ENCODE results near the gene BUB1.
"Not testable (repeated sequence)": the region's sequence is repeated elsewhere in the genome, so short reads cannot be mapped to it uniquely, and the experiment has no call there.

Gene BUB1

GRCh38 chr2:110639972-110640371, 37.9 kb downstream of the BUB1 start:
- H3K27ac ChIP-seq (ENCODE audit: low read depth, low read length) = no peak overlapping the region
- H3K27me3 ChIP-seq (ENCODE audit: control insufficient read depth in 5 of 5, insufficient read depth in 4 of 5, low read length in 5 of 5) = no peaks in the 10 kb centered on the region
- H3K9ac ChIP-seq (ENCODE audit: low read length in 5 of 5) = no peak overlapping the region
- no peak overlapping the region for H3K4me3 ChIP-seq (ENCODE audit: low read depth in 1 of 5, low read length in 5 of 5)
- no peaks in the 10 kb centered on the region for H3K9me3 ChIP-seq (ENCODE audit: control insufficient read depth in 5 of 5, low read length in 5 of 5)
- H3K4me1 ChIP-seq (ENCODE audit: control insufficient read depth in 5 of 5, insufficient read depth in 5 of 5, low read length in 5 of 5) = no peaks in the 10 kb centered on the region
- H3K36me3 ChIP-seq (ENCODE audit: control insufficient read depth in 5 of 5, insufficient read depth in 5 of 5, low read length in 5 of 5) = no peaks in the 10 kb centered on the region

- no peaks in the 10 kb centered on the region for H3K4me1 ChIP-seq (ENCODE audit: control insufficient read depth in 5 of 5, insufficient read depth in 5 of 5, low read length in 5 of 5)
- H3K4me3 ChIP-seq (ENCODE audit: low read depth in 1 of 5, low read length in 5 of 5) = no peak overlapping the region
- no peaks in the 10 kb centered on the region for H3K36me3 ChIP-seq (ENCODE audit: control insufficient read depth in 5 of 5, insufficient read depth in 5 of 5, low read length in 5 of 5)
- H3K27me3 ChIP-seq (ENCODE audit: control insufficient read depth in 5 of 5, insufficient read depth in 4 of 5, low read length in 5 of 5) = no peaks in the 10 kb centered on the region
- no peak overlapping the region for H3K9ac ChIP-seq (ENCODE audit: low read length in 5 of 5)
- H3K9me3 ChIP-seq (ENCODE audit: control insufficient read depth in 5 of 5, low read length in 5 of 5) = no peaks in the 10 kb centered on the region
- H3K27ac ChIP-seq (ENCODE audit: low read depth, low read length) = no peak overlapping the region
Observed at GRCh38 chr2:110638952-110639695, 38.7 kb downstream of the BUB1 start.

GRCh38 chr2:110638004-110638403, 39.9 kb downstream of the BUB1 start:
- H3K9me3 ChIP-seq (ENCODE audit: control insufficient read depth in 5 of 5, low read length in 5 of 5) = no peaks in the 10 kb centered on the region
- no peak overlapping the region for H3K27ac ChIP-seq (ENCODE audit: low read depth, low read length)
- H3K9ac ChIP-seq (ENCODE audit: low read length in 5 of 5) = no peak overlapping the region
- no peaks in the 10 kb centered on the region for H3K36me3 ChIP-seq (ENCODE audit: control insufficient read depth in 5 of 5, insufficient read depth in 5 of 5, low read length in 5 of 5)
- no peaks in the 10 kb centered on the region for H3K27me3 ChIP-seq (ENCODE audit: control insufficient read depth in 5 of 5, insufficient read depth in 4 of 5, low read length in 5 of 5)
- no peak overlapping the region for H3K4me3 ChIP-seq (ENCODE audit: low read depth in 1 of 5, low read length in 5 of 5)
- H3K4me1 ChIP-seq (ENCODE audit: control insufficient read depth in 5 of 5, insufficient read depth in 5 of 5, low read length in 5 of 5) = no peaks in the 10 kb centered on the region

GRCh38 chr2:110637093-110637492, 40.8 kb downstream of the BUB1 start:
- H3K9ac ChIP-seq (ENCODE audit: low read length in 5 of 5) = no peak overlapping the region
- no peak overlapping the region for H3K27ac ChIP-seq (ENCODE audit: low read depth, low read length)
- H3K4me3 ChIP-seq (ENCODE audit: low read depth in 1 of 5, low read length in 5 of 5) = no peak overlapping the region
- H3K4me1 ChIP-seq (ENCODE audit: control insufficient read depth in 5 of 5, insufficient read depth in 5 of 5, low read length in 5 of 5) = no peaks in the 10 kb centered on the region
- H3K27me3 ChIP-seq (ENCODE audit: control insufficient read depth in 5 of 5, insufficient read depth in 4 of 5, low read length in 5 of 5) = no peaks in the 10 kb centered on the region
- H3K36me3 ChIP-seq (ENCODE audit: control insufficient read depth in 5 of 5, insufficient read depth in 5 of 5, low read length in 5 of 5) = no peaks in the 10 kb centered on the region
- H3K9me3 ChIP-seq (ENCODE audit: control insufficient read depth in 5 of 5, low read length in 5 of 5) = no peaks in the 10 kb centered on the region

- H3K4me3 ChIP-seq (ENCODE audit: low read depth in 1 of 5, low read length in 5 of 5); H3K9me3 ChIP-seq (ENCODE audit: control insufficient read depth in 5 of 5, low read length in 5 of 5); H3K36me3 ChIP-seq (ENCODE audit: control insufficient read depth in 5 of 5, insufficient read depth in 5 of 5, low read length in 5 of 5); H3K4me1 ChIP-seq (ENCODE audit: control insufficient read depth in 5 of 5, insufficient read depth in 5 of 5, low read length in 5 of 5); H3K27ac ChIP-seq (ENCODE audit: low read depth, low read length); H3K27me3 ChIP-seq (ENCODE audit: control insufficient read depth in 5 of 5, insufficient read depth in 4 of 5, low read length in 5 of 5); H3K9ac ChIP-seq (ENCODE audit: low read length in 5 of 5): not testable (repeated sequence)
Observed at GRCh38 chr2:110635949-110636628, 41.8 kb downstream of the BUB1 start.

- not testable (repeated sequence) for H3K4me3 ChIP-seq (ENCODE audit: low read depth in 1 of 5, low read length in 5 of 5); H3K36me3 ChIP-seq (ENCODE audit: control insufficient read depth in 5 of 5, insufficient read depth in 5 of 5, low read length in 5 of 5)
Observed at GRCh38 chr2:110627348-110627747, 50.5 kb downstream of the BUB1 start.

GRCh38 chr2:110619326-110619939, 58.4 kb downstream of the BUB1 start:
- not testable (repeated sequence) for H3K4me1 ChIP-seq (ENCODE audit: control insufficient read depth in 5 of 5, insufficient read depth in 5 of 5, low read length in 5 of 5); H3K36me3 ChIP-seq (ENCODE audit: control insufficient read depth in 5 of 5, insufficient read depth in 5 of 5, low read length in 5 of 5)

More at GRCh38 chr2:110627348-110627747, 50.5 kb downstream of the BUB1 start:
- not testable (repeated sequence) for H3K27ac ChIP-seq (ENCODE audit: low read depth, low read length); H3K9ac ChIP-seq (ENCODE audit: low read length in 5 of 5); H3K4me1 ChIP-seq (ENCODE audit: control insufficient read depth in 5 of 5, insufficient read depth in 5 of 5, low read length in 5 of 5); H3K27me3 ChIP-seq (ENCODE audit: control insufficient read depth in 5 of 5, insufficient read depth in 4 of 5, low read length in 5 of 5); H3K9me3 ChIP-seq (ENCODE audit: control insufficient read depth in 5 of 5, low read length in 5 of 5)

GRCh38 chr2:110613927-110614326, 63.9 kb downstream of the BUB1 start:
- H3K9ac ChIP-seq (ENCODE audit: low read length in 5 of 5); H3K27me3 ChIP-seq (ENCODE audit: control insufficient read depth in 5 of 5, insufficient read depth in 4 of 5, low read length in 5 of 5); H3K4me1 ChIP-seq (ENCODE audit: control insufficient read depth in 5 of 5, insufficient read depth in 5 of 5, low read length in 5 of 5); H3K27ac ChIP-seq (ENCODE audit: low read depth, low read length); H3K4me3 ChIP-seq (ENCODE audit: low read depth in 1 of 5, low read length in 5 of 5); H3K36me3 ChIP-seq (ENCODE audit: control insufficient read depth in 5 of 5, insufficient read depth in 5 of 5, low read length in 5 of 5); H3K9me3 ChIP-seq (ENCODE audit: control insufficient read depth in 5 of 5, low read length in 5 of 5): not testable (repeated sequence)

More at GRCh38 chr2:110619326-110619939, 58.4 kb downstream of the BUB1 start:
- H3K9ac ChIP-seq (ENCODE audit: low read length in 5 of 5); H3K27me3 ChIP-seq (ENCODE audit: control insufficient read depth in 5 of 5, insufficient read depth in 4 of 5, low read length in 5 of 5); H3K9me3 ChIP-seq (ENCODE audit: control insufficient read depth in 5 of 5, low read length in 5 of 5); H3K27ac ChIP-seq (ENCODE audit: low read depth, low read length); H3K4me3 ChIP-seq (ENCODE audit: low read depth in 1 of 5, low read length in 5 of 5): not testable (repeated sequence)

- not testable (repeated sequence) for H3K4me1 ChIP-seq (ENCODE audit: control insufficient read depth in 5 of 5, insufficient read depth in 5 of 5, low read length in 5 of 5); H3K27ac ChIP-seq (ENCODE audit: low read depth, low read length); H3K36me3 ChIP-seq (ENCODE audit: control insufficient read depth in 5 of 5, insufficient read depth in 5 of 5, low read length in 5 of 5); H3K9ac ChIP-seq (ENCODE audit: low read length in 5 of 5); H3K9me3 ChIP-seq (ENCODE audit: control insufficient read depth in 5 of 5, low read length in 5 of 5); H3K27me3 ChIP-seq (ENCODE audit: control insufficient read depth in 5 of 5, insufficient read depth in 4 of 5, low read length in 5 of 5); H3K4me3 ChIP-seq (ENCODE audit: low read depth in 1 of 5, low read length in 5 of 5)
Observed at GRCh38 chr2:110610613-110611250, 67.1 kb downstream of the BUB1 start.

Data from subcutaneous abdominal adipose tissue (tissue), 5 donors.